Upper lobe of left lung (tissue), 4 donors: Measurements from ENCODE around the gene TMEM129.

Source experiments
- CTCF ChIP-seq, 6 experiments: fragments of 450-650 bp in 4 of 6; fragments of 200-600 bp in 2 of 6; sonication (generic) in 2 of 6; IDR thresholded peaks; one replicate each; pipeline ENCODE4 v1.5.1; 2016 to 2019; ENCODE audit warnings: antibody characterized with exemption in 6 of 6
- POLR2A ChIP-seq, 4 donors: fragments of 450-650 bp; IDR thresholded peaks; one replicate each; pipeline ENCODE4 v1.5.1; 2016 to 2017; ENCODE audit warnings: antibody characterized with exemption in 4 of 4, mild to moderate bottlenecking in 2 of 4

- peak in 2 of 6 experiments; percentile 17 to 31 for TF ChIP-seq CTCF (IDR thresholded peaks at IDR 0.05)
- TF ChIP-seq POLR2A (IDR thresholded peaks at IDR 0.05) = peak in 1 of 4 donors; percentile 40
These were observed 31.3 kb upstream of the TMEM129 start for GRCh38 chr4:1752284-1753041.
